HepG2 (cell line): ENCODE measurements around the gene CHPF. TPM values are rescaled to one million over a fixed set of nuclear protein-coding genes. Genes with fewer than 3 reads are reported as not detected.

ENCODE experiments used
- CHD2 ChIP-seq: IDR thresholded peaks from 2 replicates; pipeline ENCODE4 v1.6.1; 2011; ENCODE audit warnings: low read depth, low read length, improper control_type of control experiment
- CREB1 ChIP-seq, 2 experiments: fragments of 450-650 bp in 1 of 2; IDR thresholded peaks; 2 replicates each; pipeline ENCODE4 v1.6.1; 2016 to 2017; ENCODE audit warnings: control low read depth in 1 of 2, mild to moderate bottlenecking in 1 of 2, missing compliant biosample characterization in 1 of 2, missing genetic modification characterization in 1 of 2
- MBNL3 ChIP-seq: fragments of 250-450 bp; sonication (Bioruptor Pico); conservative IDR thresholded peaks from 2 replicates; pipeline ENCODE4 v1.8.0; 2022; ENCODE audit warnings: mild to moderate bottlenecking, inconsistent platforms
- POLR2AphosphoS2 ChIP-seq: IDR thresholded peaks from 2 replicates; pipeline ENCODE4 v1.6.1; 2011; ENCODE audit warnings: low read depth, low read length, improper control_type of control experiment
- RELA ChIP-seq: sonication (generic); formaldehyde crosslinking; IDR thresholded peaks from 2 replicates; pipeline ENCODE4 v1.4.0; 2020; ENCODE audit warnings: missing genetic modification reagents
- SP140L ChIP-seq: sonication (generic); formaldehyde crosslinking; IDR thresholded peaks from 2 replicates; pipeline ENCODE4 v1.4.0; 2020; ENCODE audit warnings: missing genetic modification reagents, borderline replicate concordance
- SRY ChIP-seq: sonication (generic); formaldehyde crosslinking; IDR thresholded peaks from 2 replicates; pipeline ENCODE4 v1.8.0; 2022; ENCODE audit warnings: mild to moderate bottlenecking, missing genetic modification reagents
- TAF15 ChIP-seq: fragments of 200-400 bp; formaldehyde crosslinking; IDR thresholded peaks from one replicate; pipeline ENCODE4 v1.6.1; 2018; ENCODE audit warnings: mild to moderate bottlenecking, low read depth, low read length; ENCODE audit not compliant: poor library complexity, severe bottlenecking
- ZNF224 ChIP-seq: sonication (generic); formaldehyde crosslinking; IDR thresholded peaks from 2 replicates; pipeline ENCODE4 v1.5.0; 2020; ENCODE audit warnings: mild to moderate bottlenecking, missing genetic modification reagents
- ZNF441 ChIP-seq: sonication (generic); formaldehyde crosslinking; IDR thresholded peaks from 2 replicates; pipeline ENCODE4 v1.7.0; 2021; ENCODE audit warnings: missing genetic modification reagents, borderline replicate concordance
- ZNF619 ChIP-seq: sonication (generic); formaldehyde crosslinking; IDR thresholded peaks from 2 replicates; pipeline ENCODE4 v1.4.0; 2020; ENCODE audit warnings: mild to moderate bottlenecking, missing genetic modification reagents
- ZNF7 ChIP-seq: IDR thresholded peaks from 2 replicates; pipeline ENCODE4 v1.6.1; 2016; ENCODE audit warnings: missing biosample characterization, missing genetic modification reagents
- ZNF766 ChIP-seq: sonication (generic); formaldehyde crosslinking; IDR thresholded peaks from 2 replicates; pipeline ENCODE4 v1.5.0; 2020; ENCODE audit warnings: missing genetic modification reagents, borderline replicate concordance
- polyA plus RNA-seq, 8 experiments: library from polyadenylated mRNA; depleted of rRNA in 3 of 8; stranded (reverse) in 7 of 8; unstranded in 1 of 8; fragments of >200 nt; fragmentation: Illumina TruSeq in 4 of 8; extraction: Trizol in 4 of 8; gene quantifications; 2 replicates each; pipeline versions ENCODE4 v1.2.1 to v1.2.3, GENCODE V29; 2011 to 2016; ENCODE audit warnings: low read depth in 4 of 8, missing spikeins in 1 of 8, mixed read lengths in 1 of 8; ENCODE audit not compliant: insufficient read depth in 1 of 8
- total RNA-seq, 5 experiments: library from RNA; depleted of rRNA; stranded (reverse); fragments of >200 nt; fragmentation: Illumina TruSeq; extraction: Trizol; gene quantifications; 2 replicates each; pipeline ENCODE4 v1.2.3, GENCODE V29; 2016; ENCODE audit warnings: low read depth in 1 of 5
- TF ChIP-seq, protein P1 (sequence below): sonication (generic); formaldehyde crosslinking; IDR thresholded peaks from 2 replicates; pipeline ENCODE4 v1.4.0; 2020; ENCODE audit warnings: mild to moderate bottlenecking, missing genetic modification reagents
- TF ChIP-seq, protein P2 (sequence below): sonication (generic); formaldehyde crosslinking; IDR thresholded peaks from 2 replicates; pipeline ENCODE4 v1.4.0; 2020; ENCODE audit warnings: mild to moderate bottlenecking, missing genetic modification reagents

The CHPF gene
- total and polyA plus RNA-seq, 2 of the 13 experiments (the other 11 are each of a cell fraction or from before 2014, with no cell fraction given), result 79.6 to 111 TPM

DNA sequence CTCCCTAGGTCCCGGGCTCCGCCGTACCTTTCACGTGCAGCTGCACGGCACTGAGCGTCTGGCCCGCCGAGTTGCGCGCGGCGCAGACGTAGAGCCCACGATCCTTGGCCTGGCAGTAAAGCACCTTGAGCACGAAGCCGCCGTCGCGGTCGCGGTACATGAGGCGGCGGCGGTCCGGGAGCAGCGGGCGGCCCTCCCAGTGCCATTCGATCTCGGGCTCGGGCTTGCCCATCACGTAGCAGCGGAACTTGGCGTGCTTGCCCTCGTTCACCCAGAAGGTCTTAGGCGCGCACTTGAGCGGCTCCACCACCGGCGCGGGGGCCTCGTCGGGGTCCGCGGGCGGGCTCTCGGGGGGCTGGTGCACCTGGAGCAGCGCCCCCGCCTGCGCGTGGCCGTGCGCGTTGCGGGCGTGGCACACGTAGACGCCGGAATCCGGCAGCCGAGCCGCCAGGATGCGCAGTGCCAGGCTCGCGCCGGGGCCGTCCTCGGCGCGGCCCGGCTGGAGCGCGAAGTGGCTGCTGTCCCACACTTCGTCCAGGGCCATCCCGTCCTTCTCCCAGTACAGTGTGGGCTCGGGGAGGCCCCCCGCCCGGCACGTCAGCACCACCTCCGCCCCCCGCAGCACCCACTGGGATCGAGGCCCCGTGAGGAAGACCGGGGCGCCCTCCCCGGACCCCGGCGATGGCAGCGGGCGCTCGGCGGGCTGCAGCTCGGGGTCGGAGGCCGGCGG is 26.8 kb upstream of the CHPF start (continued):
- TF ChIP-seq, protein P1, sequence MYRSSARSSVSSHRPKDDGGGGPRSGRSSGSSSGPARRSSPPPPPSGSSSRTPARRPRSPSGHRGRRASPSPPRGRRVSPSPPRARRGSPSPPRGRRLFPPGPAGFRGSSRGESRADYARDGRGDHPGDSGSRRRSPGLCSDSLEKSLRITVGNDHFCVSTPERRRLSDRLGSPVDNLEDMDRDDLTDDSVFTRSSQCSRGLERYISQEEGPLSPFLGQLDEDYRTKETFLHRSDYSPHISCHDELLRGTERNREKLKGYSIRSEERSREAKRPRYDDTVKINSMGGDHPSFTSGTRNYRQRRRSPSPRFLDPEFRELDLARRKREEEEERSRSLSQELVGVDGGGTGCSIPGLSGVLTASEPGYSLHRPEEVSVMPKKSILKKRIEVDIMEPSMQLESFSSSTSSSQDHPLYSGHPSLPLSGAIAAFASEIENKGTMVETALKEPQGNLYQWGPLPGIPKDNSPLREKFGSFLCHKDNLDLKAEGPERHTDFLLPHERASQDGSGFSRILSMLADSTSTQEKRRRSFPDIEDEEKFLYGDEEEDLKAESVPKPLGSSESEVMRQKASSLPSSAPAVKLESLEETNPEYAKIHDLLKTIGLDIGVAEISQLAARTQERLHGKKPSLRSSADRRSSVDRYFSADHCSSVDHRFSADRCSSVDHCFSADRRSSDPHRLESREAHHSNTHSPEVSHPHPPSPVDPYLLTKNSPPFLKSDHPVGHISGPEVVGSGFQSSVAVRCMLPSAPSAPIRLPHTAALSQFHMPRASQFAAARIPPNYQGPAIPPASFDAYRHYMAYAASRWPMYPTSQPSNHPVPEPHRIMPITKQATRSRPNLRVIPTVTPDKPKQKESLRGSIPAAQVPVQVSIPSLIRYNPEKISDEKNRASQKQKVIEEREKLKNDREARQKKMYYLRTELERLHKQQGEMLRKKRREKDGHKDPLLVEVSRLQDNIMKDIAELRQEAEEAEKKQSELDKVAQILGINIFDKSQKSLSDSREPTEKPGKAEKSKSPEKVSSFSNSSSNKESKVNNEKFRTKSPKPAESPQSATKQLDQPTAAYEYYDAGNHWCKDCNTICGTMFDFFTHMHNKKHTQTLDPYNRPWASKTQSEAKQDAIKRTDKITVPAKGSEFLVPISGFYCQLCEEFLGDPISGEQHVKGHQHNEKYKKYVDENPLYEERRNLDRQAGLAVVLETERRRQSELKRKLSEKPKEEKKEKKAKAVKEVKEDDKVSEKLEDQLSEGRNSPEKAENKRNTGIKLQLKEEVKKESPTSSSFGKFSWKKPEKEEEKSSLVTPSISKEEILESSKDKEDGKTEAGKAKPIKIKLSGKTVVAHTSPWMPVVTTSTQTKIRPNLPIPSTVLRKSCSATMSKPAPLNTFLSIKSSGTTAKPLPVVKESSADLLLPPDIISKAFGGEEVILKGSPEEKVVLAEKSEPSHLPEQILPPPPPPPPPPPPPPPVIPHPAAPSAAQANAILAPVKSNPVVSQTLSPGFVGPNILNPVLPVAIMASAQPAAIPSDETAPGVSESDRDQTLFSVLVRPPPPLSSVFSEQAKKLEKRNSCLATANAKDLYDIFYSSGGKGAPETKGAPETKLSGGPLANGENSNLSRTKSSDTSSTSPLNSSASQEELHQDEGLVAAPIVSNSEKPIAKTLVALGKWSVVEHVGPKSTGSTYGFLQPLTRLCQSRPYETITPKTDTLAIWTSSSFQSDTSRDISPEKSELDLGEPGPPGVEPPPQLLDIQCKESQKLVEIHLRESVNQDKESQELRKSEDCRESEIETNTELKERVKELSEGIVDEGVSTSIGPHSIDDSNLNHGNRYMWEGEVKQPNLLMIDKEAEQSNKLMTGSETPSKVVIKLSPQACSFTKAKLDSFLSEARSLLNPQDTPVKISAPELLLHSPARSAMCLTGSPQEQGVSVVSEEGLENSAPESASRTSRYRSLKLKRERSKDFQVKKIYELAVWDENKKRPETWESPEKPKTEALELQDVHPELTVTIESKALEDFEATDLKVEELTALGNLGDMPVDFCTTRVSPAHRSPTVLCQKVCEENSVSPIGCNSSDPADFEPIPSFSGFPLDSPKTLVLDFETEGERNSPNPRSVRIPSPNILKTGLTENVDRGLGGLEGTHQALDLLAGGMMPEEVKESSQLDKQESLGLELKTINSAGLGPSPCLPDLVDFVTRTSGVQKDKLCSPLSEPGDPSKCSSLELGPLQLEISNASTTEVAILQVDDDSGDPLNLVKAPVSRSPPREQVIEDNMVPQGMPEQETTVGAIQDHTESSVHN (CRISPR knock-in tag), result no peak
- TF ChIP-seq TAF15 (no peak), ZNF766 (peak; percentile 26; the same call in 1 of the 2 replicates), ZNF7 (CRISPR knock-in tag) (no peak), MBNL3 (CRISPR knock-in tag) (no peak), ZNF224 (CRISPR knock-in tag) (no peak), RELA (CRISPR knock-in tag) (peak; percentile 19; the same call in 1 of the 2 replicates), SRY (CRISPR knock-in tag) (peak; percentile 21; the same call in 1 of the 2 replicates), SP140L (CRISPR knock-in tag) (no peak), ZNF619 (CRISPR knock-in tag) (peak; percentile 62; the same call in 1 of the 2 replicates), CHD2 (no peak), CREB1 (IDR thresholded peaks at IDR 0.05) (no peak), CREB1 (CRISPR knock-in tag; IDR thresholded peaks at IDR 0.05) (no peak), POLR2AphosphoS2 (no peak), ZNF441 (CRISPR knock-in tag) (no peak)
- TF ChIP-seq, protein P2, sequence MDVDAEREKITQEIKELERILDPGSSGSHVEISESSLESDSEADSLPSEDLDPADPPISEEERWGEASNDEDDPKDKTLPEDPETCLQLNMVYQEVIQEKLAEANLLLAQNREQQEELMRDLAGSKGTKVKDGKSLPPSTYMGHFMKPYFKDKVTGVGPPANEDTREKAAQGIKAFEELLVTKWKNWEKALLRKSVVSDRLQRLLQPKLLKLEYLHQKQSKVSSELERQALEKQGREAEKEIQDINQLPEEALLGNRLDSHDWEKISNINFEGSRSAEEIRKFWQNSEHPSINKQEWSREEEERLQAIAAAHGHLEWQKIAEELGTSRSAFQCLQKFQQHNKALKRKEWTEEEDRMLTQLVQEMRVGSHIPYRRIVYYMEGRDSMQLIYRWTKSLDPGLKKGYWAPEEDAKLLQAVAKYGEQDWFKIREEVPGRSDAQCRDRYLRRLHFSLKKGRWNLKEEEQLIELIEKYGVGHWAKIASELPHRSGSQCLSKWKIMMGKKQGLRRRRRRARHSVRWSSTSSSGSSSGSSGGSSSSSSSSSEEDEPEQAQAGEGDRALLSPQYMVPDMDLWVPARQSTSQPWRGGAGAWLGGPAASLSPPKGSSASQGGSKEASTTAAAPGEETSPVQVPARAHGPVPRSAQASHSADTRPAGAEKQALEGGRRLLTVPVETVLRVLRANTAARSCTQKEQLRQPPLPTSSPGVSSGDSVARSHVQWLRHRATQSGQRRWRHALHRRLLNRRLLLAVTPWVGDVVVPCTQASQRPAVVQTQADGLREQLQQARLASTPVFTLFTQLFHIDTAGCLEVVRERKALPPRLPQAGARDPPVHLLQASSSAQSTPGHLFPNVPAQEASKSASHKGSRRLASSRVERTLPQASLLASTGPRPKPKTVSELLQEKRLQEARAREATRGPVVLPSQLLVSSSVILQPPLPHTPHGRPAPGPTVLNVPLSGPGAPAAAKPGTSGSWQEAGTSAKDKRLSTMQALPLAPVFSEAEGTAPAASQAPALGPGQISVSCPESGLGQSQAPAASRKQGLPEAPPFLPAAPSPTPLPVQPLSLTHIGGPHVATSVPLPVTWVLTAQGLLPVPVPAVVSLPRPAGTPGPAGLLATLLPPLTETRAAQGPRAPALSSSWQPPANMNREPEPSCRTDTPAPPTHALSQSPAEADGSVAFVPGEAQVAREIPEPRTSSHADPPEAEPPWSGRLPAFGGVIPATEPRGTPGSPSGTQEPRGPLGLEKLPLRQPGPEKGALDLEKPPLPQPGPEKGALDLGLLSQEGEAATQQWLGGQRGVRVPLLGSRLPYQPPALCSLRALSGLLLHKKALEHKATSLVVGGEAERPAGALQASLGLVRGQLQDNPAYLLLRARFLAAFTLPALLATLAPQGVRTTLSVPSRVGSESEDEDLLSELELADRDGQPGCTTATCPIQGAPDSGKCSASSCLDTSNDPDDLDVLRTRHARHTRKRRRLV (CRISPR knock-in tag), result no peak
